ENCODE data around the gene M6PR. TPM values are rescaled to one million over a fixed set of nuclear protein-coding genes. Genes with fewer than 3 reads are reported as not detected.
"Not testable (repeated sequence)": the region's sequence is repeated elsewhere in the genome, so short reads cannot be mapped to it uniquely, and the experiment has no call there.

M6PR gene
- total RNA-seq, 1 donor from 2014 or later = 87.5 TPM

DNA sequence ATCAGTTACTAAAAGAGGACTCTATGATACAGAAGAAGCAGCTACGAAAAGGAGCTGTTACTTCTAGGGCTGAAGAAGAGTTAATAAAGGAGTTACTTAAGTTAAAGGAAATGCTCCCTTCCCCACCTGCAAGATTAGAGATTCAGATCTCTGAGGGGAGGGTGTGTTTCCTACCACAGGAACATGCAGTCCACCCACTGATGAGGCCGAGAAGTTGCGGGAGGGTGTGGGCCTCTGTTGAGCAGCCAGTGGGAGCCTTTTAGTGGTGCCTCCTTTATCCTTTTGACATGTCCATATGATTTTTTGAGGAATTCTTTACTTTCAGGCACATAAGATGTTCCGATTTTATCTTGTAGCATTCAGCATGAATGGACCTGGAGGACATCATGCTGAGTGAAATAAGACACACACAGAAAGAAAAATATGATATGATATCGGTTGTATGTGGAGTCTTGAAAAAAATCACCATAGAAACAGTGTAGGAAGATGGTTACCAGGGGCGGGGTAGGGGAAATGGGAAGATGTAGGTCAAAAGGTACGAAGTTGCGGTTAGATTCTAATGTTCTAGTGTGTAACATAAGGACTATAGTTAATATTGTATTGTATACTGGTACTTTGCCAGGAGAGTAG lies 4.4 kb upstream of the M6PR start:
- ATAC-seq = no peak
- intact Hi-C loops (cut with micrococcal nuclease) = loop anchor here (5.0 kb wide), 1 partner anchor 93 kb away; no protein-coding TSS in a partner anchor
- no peak for DNase-seq

DNA sequence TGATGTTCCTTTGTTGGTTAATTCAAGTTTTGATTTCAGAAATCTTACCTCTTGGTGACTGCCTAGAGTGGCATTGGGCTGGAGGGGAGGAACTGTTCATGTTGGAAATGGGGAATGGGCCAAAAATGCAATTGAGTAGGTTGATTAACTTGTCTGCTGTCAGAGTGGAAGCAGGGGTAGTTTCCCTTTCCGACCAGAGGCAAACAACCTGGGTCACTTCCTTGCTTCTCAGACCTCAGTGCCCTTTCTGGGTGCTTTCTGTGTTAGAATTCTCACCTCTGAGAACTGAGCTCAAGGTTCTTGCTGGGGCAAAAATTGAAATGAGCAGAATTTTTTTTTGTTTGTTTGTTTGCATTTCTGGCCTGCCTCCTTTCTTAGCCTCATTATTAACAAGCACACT lies 2.3 kb upstream of the M6PR start:
- no peak for ATAC-seq
- intact Hi-C loops (cut with micrococcal nuclease) = loop anchor here (5.0 kb wide), 1 partner anchor 96 kb away; no protein-coding TSS in a partner anchor

DNA sequence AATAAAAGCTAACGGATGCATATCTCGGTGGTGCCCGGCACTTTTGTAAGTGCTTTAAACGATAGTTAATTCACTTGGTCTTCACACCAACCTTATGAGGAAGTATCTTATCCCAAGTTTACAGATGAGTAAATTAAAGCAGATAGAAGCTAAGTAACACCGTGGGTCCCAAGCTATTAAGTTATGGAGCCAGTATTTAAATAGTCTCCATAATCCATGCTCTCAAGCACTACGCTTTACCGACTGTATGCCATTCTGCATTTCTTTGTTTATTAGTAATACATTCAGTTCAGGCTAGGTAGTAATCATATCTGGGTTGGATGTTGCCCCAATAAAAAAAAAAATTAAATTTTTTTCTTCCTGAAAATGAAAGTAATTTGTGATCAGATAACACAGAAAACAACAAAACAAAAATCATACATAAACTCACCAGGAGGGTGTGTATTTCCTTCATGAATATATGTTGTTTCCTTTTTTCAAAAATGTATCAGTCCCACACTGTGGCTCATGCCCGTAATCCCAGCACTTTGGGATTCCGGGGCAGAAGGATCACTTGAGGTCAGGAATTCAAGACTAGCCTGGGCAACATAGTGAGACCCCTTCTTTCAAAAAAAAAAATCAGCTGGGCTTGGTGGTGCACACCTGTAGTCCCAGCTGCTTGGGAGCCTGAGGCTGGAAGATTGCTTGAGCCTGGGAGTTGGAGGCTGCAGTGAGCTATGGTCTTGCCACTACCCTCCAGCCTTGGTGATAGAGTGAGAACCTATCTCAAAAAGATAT lies 1.4 kb upstream of the M6PR start:
- intact Hi-C loops (cut with micrococcal nuclease) = loop anchor here (5.0 kb wide), 1 partner anchor 96 kb away; no protein-coding TSS in a partner anchor
- ATAC-seq = no peak
- no peak for DNase-seq

More for the DNA sequence above, 2.3 kb upstream of the M6PR start:
- no peak for DNase-seq

DNA sequence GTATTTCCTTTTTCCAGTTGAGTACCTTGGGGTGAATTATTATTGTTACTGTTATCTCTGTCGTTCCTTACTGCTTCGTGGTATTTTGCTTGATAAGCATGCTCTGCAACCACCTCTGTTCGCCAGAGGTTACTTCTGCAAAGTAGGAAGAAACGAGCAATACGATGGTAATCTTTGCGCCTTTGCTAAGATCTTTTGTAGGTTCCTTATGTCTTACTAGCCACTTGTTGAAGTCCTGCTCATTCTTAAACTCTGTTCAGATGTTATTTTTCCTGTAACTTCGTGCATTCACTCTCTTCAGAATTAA lies 729 bp upstream of the M6PR start:
- peak; percentile 1 for ATAC-seq
- DNase-seq = no peak
- intact Hi-C loops (cut with micrococcal nuclease) = loop anchor here (5.0 kb wide), 1 partner anchor 97 kb away; no protein-coding TSS in a partner anchor

DNA sequence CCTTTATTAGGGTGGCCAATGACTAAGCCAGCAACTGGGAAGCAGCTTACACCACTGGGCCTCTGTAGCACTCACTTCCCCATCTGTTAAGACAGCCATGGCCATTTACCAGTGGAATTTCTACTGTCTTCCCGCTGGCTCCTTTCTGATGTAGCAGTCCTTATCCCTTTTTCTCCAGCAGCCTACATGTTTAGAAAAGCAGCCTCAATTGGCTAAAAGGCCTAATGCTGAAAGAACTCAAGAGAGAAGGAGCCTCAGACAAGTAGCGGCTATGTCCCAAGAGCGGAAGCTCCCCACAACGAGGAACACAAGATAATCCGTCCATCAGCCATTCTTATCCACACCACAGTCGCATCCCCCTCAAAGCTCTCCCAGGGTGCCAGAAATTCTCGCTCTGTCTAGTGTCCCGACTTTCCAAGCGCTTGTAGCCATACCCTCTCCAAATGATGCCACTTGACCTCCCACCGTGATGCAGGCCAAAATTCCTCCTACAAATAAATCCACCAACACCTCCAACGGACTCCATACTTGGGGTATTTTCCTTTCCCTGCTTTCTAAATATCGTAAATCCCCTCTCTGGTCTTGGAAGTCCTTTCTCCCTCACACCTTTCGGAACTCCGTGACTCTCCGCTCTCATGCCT lies 624 bp downstream of the M6PR start:
- DNase-seq (no peak), ATAC-seq (no peak)
- intact Hi-C loops (cut with micrococcal nuclease) = no loop called here

DNA sequence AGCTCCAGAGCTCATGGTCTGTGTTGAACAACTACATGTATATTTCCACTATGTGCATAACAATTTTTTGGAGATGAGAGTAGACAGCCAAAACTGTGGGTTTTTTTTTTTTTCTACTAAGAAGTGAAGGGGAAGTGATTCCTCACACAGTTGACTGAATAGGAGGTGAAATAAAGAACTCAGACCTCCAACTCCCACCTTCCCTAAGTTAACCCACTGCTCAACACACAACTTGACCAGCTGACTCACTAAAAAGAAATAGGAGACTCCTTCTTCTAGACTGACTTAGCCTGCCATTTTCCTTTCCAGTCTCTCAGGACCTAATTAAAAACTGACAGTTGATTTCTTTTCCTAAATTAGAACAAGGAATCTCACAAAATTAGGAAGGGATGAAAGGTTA lies 1.7 kb downstream of the M6PR start:
- DNase-seq = no peak
- ATAC-seq = no peak
- intact Hi-C loops (cut with micrococcal nuclease) = no loop called here

DNA sequence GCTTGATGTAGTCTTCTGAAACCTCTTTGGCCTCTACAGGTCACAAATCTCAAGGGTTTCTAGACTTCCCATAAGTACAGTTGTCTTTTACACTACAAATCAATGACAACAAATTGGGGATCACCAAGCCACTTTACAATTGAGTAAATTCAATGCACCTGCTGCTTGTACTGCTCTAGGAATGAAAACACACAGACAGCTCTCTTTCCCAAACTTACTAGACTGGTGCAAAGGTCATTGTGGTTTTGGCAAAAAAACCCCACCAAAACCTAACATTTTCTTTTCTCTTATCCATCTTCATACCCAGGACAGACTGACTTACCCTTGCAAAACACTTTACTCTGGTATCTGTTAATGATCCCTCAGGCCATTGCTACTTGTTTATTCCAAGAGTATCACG lies 2.7 kb downstream of the M6PR start:
- intact Hi-C loops (cut with micrococcal nuclease) = no loop called here
- ATAC-seq = no peak

DNA sequence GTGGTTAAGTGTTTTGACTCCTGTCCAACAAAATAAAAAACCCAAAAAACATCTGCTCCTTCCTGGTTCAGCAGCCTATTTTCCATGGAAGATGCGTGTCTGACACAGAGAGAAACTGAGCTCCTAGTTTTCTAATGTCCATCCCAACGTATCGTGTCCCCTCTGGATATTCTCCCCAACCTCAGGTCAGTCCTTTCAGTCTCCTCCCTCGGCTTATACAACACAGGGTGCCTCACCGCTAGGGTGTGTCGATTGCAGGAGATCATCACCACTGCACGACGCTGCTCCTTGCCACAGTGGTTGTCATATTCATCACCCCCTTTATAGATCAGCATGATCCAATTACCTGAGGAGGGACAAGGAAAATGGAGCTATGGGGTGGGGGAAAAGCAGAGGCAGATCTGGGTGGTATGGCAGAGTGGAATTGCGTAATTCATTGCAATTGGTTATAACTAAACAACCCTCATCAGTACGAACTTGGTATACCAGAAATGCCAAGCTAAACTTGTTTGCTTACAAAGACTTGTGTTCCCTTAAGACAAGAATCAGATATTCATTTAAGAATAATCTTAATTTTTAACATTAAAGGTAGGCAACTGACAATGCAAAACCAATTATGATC lies 5.8 kb downstream of the M6PR start:
- no peak for ATAC-seq
- no peak for DNase-seq
- intact Hi-C loops (cut with micrococcal nuclease) = no loop called here

More for the DNA sequence above, 2.7 kb downstream of the M6PR start:
- DNase-seq = no peak

DNA sequence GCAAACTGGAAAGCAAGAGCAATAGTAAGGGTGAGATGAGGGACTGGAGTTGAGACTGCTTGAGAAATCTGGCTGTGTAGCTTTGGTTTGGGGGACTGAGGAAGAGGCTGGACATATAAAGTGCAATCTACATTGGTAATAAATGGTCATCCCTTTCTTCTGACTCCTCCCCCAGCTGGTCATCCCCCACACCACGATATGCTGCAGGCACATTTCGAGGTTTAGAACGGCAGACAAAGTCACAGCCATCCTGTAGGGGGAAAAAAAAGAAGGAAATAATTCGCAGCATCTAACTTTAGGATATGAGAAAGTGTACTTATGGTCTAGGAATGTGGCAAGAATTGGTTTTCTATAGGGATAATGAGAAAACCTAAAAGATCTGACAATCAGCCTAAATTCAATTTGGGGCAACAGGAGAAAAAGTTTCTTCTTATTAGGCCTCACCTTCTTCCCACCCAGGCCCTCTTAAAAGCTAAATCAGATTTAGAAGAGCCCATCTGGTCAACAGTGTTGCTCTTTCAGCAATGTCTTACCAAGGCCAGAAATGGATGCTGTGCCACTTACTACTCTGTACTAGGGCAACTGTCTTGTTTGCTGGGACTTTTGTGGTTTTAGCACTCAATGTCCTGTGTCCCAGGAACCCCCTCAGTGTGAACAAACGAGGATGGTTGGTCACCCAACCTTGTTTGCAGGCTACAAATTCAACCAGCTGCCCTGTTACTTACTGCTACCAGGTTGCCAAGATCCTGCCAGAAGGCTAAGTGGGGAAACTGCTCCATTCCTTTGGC lies 7.6 kb downstream of the M6PR start:
- DNase-seq (no peak), ATAC-seq (no peak)
- intact Hi-C loops (cut with micrococcal nuclease) = no loop called here

DNA sequence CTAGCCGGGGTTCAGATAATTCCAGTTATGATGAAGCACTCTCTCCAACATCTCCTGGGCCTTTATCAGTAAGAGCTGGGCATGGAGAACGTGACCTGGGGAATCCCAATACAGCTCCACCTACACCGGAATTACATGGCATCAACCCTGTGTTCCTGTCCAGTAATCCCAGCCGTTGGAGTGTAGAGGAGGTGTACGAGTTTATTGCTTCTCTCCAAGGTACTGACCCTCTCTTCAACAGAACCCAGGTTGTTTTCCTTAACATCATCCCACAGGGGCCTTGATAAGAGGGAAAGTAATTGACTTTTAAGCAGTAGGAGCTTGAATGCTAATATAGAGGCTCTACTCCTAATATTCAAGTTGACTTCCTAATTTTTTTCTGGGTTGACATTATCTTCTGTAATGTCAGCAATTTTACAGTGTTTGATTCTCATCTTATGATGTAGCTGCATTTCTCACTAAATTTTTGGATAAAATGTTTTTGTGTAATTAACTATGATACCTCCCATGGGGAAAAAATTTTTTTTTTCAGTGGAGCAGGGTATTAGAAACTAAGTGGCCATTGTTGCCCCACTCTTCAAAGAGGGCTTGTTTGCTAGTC lies 11.5 kb downstream of the M6PR start:
- DNase-seq; ATAC-seq; intact Hi-C loops (cut with micrococcal nuclease): not testable (repeated sequence)

DNA sequence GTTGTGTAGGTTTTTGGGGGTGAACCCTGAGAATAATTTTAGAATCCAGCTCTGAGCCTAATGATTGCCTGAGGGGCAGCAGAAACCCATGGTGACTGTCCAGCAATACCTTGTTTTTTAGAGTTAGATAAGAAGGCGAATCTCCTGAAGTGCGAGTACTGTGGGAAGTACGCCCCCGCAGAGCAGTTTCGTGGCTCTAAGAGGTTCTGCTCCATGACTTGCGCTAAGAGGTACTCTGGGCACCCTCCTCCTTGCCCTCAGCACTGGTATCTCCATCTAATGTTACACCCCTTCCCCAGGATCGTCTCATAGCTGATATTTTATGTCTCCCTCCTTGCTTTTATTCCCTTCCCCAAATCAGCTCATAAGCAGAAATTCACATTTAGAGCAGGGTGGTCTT lies 12.7 kb downstream of the M6PR start:
- ATAC-seq = no peak
- DNase-seq = no peak
- intact Hi-C loops (cut with micrococcal nuclease) = no loop called here

DNA sequence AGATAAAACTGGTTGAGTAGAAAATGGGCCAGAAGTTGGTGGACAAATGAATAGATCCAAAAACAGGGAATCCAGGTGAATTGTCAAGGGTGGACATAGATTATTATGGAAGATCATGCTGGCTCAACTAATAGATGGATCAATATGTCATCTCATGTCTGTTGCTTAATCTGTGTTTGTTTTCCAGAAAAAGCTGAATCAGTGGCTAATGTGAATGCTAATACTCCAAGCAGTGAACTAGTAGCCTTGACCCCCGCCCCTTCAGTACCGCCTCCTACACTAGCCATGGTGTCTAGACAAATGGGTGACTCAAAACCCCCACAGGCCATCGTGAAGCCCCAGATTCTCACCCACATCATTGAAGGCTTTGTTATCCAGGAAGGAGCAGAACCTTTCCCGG lies 15.4 kb downstream of the M6PR start:
- intact Hi-C loops (cut with micrococcal nuclease); DNase-seq; ATAC-seq: not testable (repeated sequence)

DNA sequence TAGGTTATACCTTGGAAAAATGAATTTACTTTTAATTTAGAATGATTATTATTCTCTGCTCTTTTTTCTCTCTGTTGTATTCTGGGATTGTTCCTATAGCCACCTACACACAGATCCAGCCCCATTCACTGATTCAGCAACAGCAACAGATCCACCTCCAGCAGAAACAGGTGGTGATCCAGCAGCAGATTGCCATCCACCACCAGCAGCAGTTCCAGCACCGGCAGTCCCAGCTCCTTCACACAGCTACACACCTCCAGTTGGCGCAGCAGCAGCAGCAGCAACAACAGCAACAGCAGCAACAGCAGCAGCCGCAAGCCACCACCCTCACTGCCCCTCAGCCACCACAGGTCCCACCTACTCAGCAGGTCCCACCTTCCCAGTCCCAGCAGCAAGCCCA lies 17.0 kb downstream of the M6PR start:
- ATAC-seq; DNase-seq; intact Hi-C loops (cut with micrococcal nuclease): not testable (repeated sequence)

DNA sequence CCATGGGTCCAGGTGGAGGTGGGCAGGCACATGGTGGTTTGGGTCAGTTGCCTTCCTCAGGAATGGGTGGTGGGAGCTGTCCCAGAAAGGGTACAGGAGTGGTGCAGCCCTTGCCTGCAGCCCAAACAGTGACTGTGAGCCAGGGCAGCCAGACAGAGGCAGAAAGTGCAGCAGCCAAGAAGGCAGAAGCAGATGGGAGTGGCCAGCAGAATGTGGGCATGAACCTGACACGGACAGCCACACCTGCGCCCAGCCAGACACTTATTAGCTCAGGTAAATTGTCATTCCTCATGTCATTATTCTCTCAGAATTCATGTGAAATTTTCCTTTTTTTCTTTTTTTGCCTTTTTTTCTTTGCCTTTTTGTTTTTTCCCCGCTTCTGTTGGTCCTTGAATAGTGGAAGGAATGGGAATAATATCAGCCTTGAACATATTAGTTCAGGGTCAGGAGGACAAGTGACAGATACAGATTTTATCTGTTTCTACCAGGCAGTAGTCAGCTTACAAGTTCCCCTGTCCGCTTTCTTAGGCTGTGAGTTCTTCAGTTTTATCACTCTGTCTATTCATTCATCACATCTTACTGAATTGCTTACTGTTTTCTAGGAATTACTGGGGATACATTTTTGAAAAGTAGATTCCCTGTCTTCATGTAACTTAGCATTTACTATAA lies 18.7 kb downstream of the M6PR start:
- ATAC-seq; DNase-seq; intact Hi-C loops (cut with micrococcal nuclease): not testable (repeated sequence)

DNA sequence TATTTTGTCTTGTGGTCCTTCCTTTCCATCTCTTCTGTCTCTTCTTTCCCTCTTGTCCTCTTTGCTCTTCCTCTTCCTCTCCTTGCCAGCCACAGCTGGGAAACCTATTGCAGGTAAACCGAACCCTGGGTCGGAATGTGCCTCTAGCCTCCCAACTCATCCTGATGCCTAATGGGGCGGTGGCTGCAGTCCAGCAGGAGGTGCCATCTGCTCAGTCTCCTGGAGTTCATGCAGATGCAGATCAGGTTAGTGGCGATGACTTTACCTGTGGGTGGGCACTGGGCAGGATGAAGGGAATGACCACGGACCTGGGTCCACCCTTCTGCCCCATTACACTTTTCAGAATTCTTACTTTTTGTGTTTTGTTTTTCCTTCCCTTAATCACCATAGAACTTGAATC lies 26.9 kb downstream of the M6PR start:
- no peak for DNase-seq
- intact Hi-C loops (cut with micrococcal nuclease) = no loop called here
- no peak for ATAC-seq

DNA sequence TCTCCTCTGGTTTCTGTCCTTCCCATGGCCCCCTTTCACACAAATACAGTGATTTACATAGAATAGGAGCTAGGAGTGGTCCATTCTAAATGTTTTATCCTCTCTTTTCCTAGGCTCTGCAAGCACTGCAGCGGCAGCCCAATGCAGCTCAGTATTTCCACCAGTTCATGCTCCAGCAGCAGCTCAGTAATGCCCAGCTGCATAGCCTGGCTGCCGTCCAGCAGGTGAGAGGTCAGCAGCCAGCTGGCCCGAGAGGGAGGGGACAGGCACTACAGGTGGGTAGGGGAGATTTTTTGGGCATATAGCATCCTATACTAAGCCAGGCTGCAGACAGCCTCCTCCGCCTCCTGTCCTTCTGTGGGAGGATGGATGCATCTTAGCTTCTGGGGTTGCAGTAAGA lies 29.8 kb downstream of the M6PR start:
- ATAC-seq; DNase-seq; intact Hi-C loops (cut with micrococcal nuclease): not testable (repeated sequence)

DNA sequence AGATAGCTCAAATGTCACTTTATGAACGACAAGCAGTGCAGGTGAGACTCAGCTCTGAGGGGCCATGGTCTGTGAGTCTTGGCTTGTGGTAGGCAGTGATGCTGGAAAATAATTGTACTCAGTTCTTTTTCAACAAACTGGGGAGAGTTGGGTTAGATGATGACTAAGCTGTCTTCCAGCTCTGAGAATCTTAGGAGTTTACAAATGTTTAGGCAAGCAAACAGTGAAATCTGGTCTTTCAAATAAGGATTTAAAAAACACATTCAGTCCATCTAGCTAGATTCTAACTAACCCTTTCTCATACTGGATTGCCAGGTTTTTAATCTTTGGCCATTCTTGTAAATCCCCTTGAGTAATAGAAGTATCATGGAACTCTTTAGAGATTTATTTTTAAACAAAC lies 31.7 kb downstream of the M6PR start:
- DNase-seq = no peak
- ATAC-seq = no peak
- intact Hi-C loops (cut with micrococcal nuclease) = no loop called here

DNA sequence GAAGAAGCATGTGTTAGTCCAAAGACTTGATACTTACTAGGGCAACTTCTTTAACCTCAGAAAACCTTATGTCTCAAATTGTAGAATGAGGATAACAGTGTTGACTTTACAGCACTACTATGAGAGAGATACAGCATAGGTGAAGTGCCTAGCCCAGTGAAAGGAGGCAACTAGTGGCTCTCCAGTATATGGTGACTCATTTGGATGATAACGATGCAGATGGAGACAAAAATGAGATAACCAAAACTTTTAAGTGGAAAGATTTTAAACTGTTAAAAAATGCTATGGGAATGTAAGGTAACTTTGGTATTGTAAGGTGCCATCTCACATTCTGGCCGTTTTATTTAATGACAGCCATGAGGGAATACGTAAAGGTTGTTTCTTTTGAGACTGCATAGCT lies 32.4 kb downstream of the M6PR start:
- intact Hi-C loops (cut with micrococcal nuclease) = no loop called here
- DNase-seq (no peak), ATAC-seq (no peak)
